ENCODE data around the gene ARID3B.
"Not testable (repeated sequence)": the region's sequence is repeated elsewhere in the genome, so short reads cannot be mapped to it uniquely, and the experiment has no call there.

The ARID3B gene

GRCh38 chr15:74626336-74626735, 85.3 kb downstream of the ARID3B start:
- DNase-seq (ENCODE audit: low spot score) = no peak
- in situ Hi-C loops (cut with MboI; ENCODE audit: low sequenced_read_pairs, unreplicated experiment) = loop anchor here (25.0 kb wide), 1 partner anchor 311 kb away; the partner anchor contains the start of gene COX5A
- no peak for TF ChIP-seq CTCF (IDR thresholded peaks at IDR 0.05; ENCODE audit: borderline replicate concordance, control extremely low read depth, extremely low read depth, insufficient read depth, missing control alignments)

- in situ Hi-C loops (cut with MboI; ENCODE audit: low sequenced_read_pairs, unreplicated experiment) = loop anchor here (25.0 kb wide), 1 partner anchor 310 kb away; the partner anchor contains the start of gene COX5A
- DNase-seq (ENCODE audit: low spot score) = no peak
- TF ChIP-seq CTCF (IDR thresholded peaks at IDR 0.05; ENCODE audit: borderline replicate concordance, control extremely low read depth, extremely low read depth, insufficient read depth, missing control alignments) = no peak
Observed at GRCh38 chr15:74626752-74627692, 86.0 kb downstream of the ARID3B start.

GRCh38 chr15:74627766-74628165, 86.7 kb downstream of the ARID3B start:
- in situ Hi-C loops (cut with MboI; ENCODE audit: low sequenced_read_pairs, unreplicated experiment) = loop anchor here (25.0 kb wide), 1 partner anchor 310 kb away; the partner anchor contains the start of gene COX5A
- no peak for DNase-seq (ENCODE audit: low spot score)
- no peak for TF ChIP-seq CTCF (IDR thresholded peaks at IDR 0.05; ENCODE audit: borderline replicate concordance, control extremely low read depth, extremely low read depth, insufficient read depth, missing control alignments)

- TF ChIP-seq CTCF (IDR thresholded peaks at IDR 0.05; ENCODE audit: borderline replicate concordance, control extremely low read depth, extremely low read depth, insufficient read depth, missing control alignments) = no peak
- no peak for DNase-seq (ENCODE audit: low spot score)
- in situ Hi-C loops (cut with MboI; ENCODE audit: low sequenced_read_pairs, unreplicated experiment) = loop anchor here (25.0 kb wide), 1 partner anchor 309 kb away; the partner anchor contains the start of gene COX5A
Observed at GRCh38 chr15:74628199-74628598, 87.2 kb downstream of the ARID3B start.

- in situ Hi-C loops (cut with MboI; ENCODE audit: low sequenced_read_pairs, unreplicated experiment) = loop anchor here (25.0 kb wide), 1 partner anchor 308 kb away; the partner anchor contains the start of gene COX5A
- DNase-seq (ENCODE audit: low spot score) = no peak
- no peak for TF ChIP-seq CTCF (IDR thresholded peaks at IDR 0.05; ENCODE audit: borderline replicate concordance, control extremely low read depth, extremely low read depth, insufficient read depth, missing control alignments)
Observed at GRCh38 chr15:74628949-74629348, 87.9 kb downstream of the ARID3B start.

- not testable (repeated sequence) for DNase-seq (ENCODE audit: low spot score)
- in situ Hi-C loops (cut with MboI; ENCODE audit: low sequenced_read_pairs, unreplicated experiment) = loop anchor here (25.0 kb wide), 1 partner anchor 308 kb away; the partner anchor contains the start of gene COX5A
Observed at GRCh38 chr15:74629696-74630095, 88.7 kb downstream of the ARID3B start.
